GM18526 (cell line): ENCODE data around the gene PLEKHG4B.

Experiments
- POLR2A ChIP-seq: IDR thresholded peaks from 3 replicates; pipeline ENCODE4 v1.6.1; 2011; ENCODE audit not compliant: insufficient read length; ENCODE audit errors: extremely low read depth

PLEKHG4B gene

GRCh38 chr5:219460-219863, 127.5 kb downstream of the PLEKHG4B start:
- no peak for TF ChIP-seq POLR2A

GRCh38 chr5:219991-220390, 128.0 kb downstream of the PLEKHG4B start:
- TF ChIP-seq POLR2A: no peak

- TF ChIP-seq POLR2A: no peak
Measured at GRCh38 chr5:223791-224190, 131.8 kb downstream of the PLEKHG4B start.

GRCh38 chr5:225334-225733, 133.4 kb downstream of the PLEKHG4B start:
- no peak for TF ChIP-seq POLR2A

GRCh38 chr5:228886-229285, 136.9 kb downstream of the PLEKHG4B start:
- no peak for TF ChIP-seq POLR2A

- TF ChIP-seq POLR2A: no peak
Measured at GRCh38 chr5:230711-231110, 138.7 kb downstream of the PLEKHG4B start.

GRCh38 chr5:231661-232060, 139.7 kb downstream of the PLEKHG4B start:
- no peak for TF ChIP-seq POLR2A

- TF ChIP-seq POLR2A: no peak
Measured at GRCh38 chr5:234450-234849, 142.5 kb downstream of the PLEKHG4B start.
